GM21447 (cell line): ENCODE measurements around the gene AGRP.
"Not testable (repeated sequence)": the region's sequence is repeated elsewhere in the genome, so short reads cannot be mapped to it uniquely, and the experiment has no call there.

ENCODE experiments used
- ATAC-seq: cut with Tn5 transposase; IDR thresholded peaks from one replicate; pipeline ENCODE4 v1.9.1; 2021; ENCODE audit not compliant: unreplicated experiment

AGRP gene

DNA sequence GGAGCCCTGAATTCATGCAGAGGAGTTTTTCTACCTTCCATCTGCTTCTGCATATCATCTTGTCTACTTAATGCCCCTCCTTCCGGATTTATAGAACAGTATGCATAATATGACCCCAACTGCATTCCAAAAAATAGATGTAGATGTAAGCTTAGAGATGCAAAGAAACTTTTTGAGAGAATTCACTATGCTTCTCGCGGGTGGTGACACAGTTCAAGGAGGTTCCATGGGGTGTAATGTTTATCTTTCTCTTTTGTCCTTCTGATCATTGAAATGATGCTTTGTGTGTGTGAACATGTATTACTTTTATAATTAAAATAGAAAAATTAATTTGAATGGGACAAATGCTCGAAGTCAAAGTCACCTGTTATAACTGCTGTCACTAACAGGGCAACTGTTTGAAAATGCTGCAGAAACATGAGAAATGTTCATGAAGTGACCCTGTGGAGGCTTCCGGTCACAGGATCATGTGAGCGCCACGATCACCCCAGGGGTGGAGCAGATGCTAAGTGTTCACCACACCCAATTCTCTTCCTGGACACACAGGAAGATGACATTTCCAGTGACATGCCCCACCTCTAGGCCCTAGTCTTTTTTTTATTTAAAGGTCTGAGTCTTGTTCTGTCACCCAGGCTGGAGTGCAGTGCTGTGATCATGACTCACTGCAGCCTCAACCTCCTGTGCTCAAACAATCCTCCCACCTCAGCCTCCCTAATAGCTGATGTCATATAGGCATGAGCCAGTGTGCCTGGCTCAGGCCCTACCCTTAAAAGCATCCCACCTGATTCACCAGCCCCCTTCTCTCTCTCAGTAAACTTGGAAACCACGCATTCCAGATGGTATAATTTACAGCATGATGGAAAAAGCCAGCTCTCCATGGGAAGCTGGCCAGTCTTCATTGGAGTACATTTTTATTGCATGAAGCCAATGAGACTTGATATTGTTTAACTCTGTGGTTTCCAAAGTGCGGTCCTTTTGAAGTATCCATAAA lies 21.0 kb upstream of the AGRP start:
- ATAC-seq: no peak

DNA sequence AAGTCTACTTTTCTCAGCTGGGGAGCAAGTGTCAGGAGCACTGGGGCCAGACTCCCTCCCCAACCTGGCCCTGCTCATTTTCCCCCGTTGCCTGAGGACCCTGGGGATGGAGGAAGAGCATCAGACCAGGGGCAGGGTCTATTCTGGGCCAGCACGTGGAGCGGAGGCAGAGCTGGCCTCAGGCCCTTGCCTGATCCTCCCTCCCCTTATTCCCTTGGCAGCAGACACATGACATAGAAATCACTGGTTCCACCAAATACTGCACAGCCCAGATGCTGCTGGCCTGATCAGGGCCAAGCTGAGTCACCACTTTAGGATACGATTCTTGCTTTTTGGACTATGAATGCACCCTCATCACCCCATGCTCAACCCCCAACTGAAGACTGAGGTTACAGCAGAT lies 15.8 kb upstream of the AGRP start:
- ATAC-seq: no peak

GRCh38 chr16:67490335-67491096 lies 7.2 kb upstream of the AGRP start:
- no peak for ATAC-seq

- ATAC-seq: peak; percentile 28
Observed at GRCh38 chr16:67489401-67490083, 6.2 kb upstream of the AGRP start.

DNA sequence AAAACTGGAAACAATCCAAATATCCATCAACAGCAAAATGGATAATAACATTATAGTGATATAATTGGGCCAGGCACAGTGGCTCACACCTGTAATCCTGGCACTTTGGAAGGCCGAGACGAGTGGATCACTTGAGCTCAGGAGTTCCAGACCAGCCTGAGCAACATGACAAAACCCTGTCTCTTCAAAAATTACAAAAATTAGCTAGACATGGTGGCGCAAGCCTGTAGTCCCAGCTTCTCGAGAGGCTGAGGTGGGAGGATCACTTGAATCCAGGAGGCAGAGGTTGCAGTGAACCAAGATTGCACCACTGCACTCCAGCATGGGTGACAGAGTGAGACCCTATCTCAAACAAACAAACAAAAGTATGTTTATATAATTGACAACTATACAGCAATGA lies 4.2 kb upstream of the AGRP start:
- ATAC-seq: not testable (repeated sequence)

DNA sequence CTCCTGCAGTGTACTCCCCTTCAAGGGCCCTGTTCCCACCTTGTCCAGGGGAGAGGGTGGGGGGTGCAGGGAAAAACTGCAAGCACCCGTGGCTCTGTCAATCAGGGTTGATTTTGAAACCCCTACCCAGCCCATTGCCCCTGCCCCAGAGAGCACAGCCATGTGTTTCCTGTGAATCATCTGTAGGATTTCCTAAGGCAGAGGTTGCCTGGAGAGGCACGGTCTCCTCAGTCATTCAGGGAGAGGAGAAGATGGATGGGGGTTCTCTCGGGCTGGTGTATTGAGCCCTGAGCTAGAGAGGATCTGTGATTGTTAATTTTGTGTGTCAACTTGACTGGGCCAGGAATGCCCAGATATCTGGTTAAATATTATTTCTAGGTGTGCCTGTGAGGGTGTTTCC lies 3.5 kb upstream of the AGRP start:
- no peak for ATAC-seq

- ATAC-seq: no peak
Observed at GRCh38 chr16:67483731-67484525, 581 bp upstream of the AGRP start.

- no peak for ATAC-seq
Observed at GRCh38 chr16:67482233-67482924, 968 bp downstream of the AGRP start.

DNA sequence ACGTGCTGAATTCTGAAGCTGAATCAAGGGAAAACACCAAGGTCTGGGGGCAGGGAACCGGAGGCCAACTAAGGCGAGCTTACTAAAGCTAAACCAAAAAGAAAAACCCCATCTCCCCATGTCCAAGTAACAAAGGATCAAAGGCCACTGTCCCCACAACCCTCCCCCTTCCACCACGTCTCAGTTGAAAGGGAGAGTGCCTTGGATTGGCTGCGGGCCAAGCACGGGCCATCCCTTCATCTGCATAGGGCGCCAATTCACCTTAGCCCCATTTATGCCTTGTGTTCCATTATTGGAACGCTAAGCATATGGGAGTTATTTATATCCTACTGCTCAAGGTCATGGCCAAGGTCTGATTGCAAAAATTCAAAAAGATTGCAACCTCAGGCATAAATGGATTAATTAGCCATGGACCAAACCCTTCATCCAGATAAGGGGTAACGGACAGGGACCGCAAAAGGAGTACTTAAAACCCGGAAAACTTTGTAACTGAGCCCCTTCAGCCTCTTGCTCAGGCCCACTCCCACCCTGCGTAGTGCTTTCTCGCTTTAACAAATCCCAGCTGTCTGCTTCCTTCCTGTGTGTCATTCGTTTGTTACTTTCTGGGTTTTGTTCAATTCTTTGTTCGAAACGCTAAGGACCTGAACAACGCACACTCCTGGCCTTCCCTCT lies 1.6 kb downstream of the AGRP start:
- ATAC-seq: peak; percentile 12

GRCh38 chr16:67480833-67481560 lies 2.4 kb downstream of the AGRP start, which contains the start of gene ATP6V0D1:
ATP6V0D1 (minus strand) TSS chr16:67481157; CDS start chr16:67481086, 71 bp downstream.
- ATAC-seq: peak; percentile 76

GRCh38 chr16:67477960-67478554 lies 5.3 kb downstream of the AGRP start:
- ATAC-seq: no peak

- no peak for ATAC-seq
Observed at GRCh38 chr16:67474551-67475455, 8.5 kb downstream of the AGRP start.

DNA sequence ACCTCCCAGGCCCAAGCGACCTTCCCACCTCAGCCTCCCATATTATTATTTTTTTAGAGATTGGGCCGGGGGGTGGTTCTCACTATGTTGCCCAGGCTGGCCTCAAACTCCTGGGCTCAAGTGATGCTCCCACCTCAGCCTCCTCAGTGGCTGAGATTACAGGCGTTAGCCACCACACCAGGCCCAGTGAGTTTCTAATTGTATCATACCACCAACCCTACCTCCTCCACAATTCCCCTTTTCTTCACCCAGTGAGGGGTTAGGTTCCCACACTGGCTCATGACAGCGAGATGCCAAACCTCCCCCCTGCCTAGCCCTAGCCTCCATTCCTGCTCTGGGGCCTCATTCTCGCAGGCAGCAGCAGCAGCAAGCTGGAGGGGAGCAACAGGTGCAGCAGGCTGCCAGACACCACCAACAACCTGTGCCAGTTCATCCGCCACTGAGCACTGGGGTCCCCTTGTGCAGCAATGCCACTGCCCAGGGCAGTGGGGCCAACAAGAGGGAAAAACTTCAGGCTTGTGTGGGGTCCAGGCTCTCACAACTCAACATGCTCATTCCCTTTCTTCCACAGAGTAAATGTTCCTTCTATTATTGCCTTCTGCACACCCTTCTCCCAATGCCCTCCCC lies 11.5 kb downstream of the AGRP start:
- no peak for ATAC-seq

DNA sequence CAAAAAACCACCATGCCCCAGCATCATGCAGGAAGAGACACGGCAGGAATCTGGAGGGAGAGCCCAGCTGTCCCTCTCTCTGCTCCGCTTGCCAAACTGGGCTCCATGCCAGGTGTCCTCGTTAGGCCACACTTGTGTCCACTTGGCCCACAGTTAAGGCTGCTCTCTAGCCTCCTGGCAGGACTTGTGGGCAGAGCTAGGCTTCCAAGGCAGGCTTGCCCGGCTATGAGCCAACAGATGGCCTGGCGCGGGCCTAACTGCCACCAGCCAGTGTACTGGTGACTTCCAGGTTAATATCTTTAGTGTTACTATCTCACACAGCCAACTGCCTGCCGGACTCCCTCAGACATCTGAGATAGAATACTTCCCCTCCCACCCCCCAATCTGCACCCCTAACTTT lies 13.0 kb downstream of the AGRP start:
- no peak for ATAC-seq

- ATAC-seq: no peak
Observed at GRCh38 chr16:67468731-67469130, 14.6 kb downstream of the AGRP start.

DNA sequence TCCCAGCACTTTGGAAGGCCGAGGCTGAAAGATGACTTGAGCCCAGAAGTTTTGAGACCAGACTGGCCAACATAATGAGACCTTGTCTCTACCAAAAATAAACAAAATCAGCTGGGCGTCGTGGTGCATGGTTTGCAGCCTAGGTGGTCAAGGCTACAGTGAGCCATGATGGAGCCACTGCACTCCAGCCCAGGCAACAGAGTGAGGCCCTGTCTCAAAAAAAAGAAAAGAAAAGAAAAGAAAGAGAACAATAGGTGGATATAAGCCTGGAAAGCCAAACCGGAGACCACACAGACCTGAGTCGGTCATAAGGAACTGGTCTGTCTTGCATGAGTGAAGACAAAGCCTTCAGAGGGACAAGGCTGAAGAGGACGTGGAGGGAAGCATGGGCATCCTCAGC lies 16.8 kb downstream of the AGRP start:
- ATAC-seq: no peak

GRCh38 chr16:67464565-67464964 lies 18.8 kb downstream of the AGRP start:
- ATAC-seq: no peak
